GM18526 (cell line): ENCODE results near the gene AKAP13.

Experiments
- POLR2A ChIP-seq: IDR thresholded peaks from 3 replicates; pipeline ENCODE4 v1.6.1; 2011; ENCODE audit not compliant: insufficient read length; ENCODE audit errors: extremely low read depth

The AKAP13 gene, protein sequence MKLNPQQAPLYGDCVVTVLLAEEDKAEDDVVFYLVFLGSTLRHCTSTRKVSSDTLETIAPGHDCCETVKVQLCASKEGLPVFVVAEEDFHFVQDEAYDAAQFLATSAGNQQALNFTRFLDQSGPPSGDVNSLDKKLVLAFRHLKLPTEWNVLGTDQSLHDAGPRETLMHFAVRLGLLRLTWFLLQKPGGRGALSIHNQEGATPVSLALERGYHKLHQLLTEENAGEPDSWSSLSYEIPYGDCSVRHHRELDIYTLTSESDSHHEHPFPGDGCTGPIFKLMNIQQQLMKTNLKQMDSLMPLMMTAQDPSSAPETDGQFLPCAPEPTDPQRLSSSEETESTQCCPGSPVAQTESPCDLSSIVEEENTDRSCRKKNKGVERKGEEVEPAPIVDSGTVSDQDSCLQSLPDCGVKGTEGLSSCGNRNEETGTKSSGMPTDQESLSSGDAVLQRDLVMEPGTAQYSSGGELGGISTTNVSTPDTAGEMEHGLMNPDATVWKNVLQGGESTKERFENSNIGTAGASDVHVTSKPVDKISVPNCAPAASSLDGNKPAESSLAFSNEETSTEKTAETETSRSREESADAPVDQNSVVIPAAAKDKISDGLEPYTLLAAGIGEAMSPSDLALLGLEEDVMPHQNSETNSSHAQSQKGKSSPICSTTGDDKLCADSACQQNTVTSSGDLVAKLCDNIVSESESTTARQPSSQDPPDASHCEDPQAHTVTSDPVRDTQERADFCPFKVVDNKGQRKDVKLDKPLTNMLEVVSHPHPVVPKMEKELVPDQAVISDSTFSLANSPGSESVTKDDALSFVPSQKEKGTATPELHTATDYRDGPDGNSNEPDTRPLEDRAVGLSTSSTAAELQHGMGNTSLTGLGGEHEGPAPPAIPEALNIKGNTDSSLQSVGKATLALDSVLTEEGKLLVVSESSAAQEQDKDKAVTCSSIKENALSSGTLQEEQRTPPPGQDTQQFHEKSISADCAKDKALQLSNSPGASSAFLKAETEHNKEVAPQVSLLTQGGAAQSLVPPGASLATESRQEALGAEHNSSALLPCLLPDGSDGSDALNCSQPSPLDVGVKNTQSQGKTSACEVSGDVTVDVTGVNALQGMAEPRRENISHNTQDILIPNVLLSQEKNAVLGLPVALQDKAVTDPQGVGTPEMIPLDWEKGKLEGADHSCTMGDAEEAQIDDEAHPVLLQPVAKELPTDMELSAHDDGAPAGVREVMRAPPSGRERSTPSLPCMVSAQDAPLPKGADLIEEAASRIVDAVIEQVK (N-terminal part only)

DNA sequence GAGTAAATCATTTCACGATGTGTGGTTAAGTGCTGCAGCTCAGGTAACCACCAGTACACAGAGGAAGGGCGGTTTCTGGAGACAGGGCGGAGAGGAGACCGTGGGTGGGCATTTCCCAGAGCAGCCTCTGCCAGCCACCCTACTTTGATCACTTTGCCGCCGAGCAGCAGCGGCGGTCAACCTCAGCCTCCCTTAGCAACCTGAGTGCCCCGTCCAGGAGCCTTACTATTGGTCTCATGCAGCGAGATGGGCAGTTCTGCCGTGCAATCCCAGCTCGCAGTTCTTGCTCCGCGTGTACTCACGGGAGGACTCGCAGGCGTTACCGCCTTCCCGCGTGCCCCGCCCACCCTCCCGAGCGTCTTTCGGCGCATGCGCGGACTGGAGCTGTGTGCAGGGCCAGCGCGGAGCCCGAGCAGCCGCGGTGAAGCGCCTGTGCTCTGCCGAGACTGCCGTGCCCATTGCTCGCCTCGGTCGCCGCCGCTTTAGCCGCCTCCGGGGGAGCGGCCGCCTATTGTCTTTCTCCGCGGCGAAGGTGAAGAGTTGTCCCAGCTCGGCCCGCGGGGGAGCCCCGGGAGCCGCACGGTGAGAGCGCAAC lies at the start of gene AKAP13:
AKAP13 (plus strand) TSS at position 387 of the 595 bp plus-strand sequence. CDS start 105,118 bp downstream, outside the sequence.
- TF ChIP-seq POLR2A, result peak; percentile 78

DNA sequence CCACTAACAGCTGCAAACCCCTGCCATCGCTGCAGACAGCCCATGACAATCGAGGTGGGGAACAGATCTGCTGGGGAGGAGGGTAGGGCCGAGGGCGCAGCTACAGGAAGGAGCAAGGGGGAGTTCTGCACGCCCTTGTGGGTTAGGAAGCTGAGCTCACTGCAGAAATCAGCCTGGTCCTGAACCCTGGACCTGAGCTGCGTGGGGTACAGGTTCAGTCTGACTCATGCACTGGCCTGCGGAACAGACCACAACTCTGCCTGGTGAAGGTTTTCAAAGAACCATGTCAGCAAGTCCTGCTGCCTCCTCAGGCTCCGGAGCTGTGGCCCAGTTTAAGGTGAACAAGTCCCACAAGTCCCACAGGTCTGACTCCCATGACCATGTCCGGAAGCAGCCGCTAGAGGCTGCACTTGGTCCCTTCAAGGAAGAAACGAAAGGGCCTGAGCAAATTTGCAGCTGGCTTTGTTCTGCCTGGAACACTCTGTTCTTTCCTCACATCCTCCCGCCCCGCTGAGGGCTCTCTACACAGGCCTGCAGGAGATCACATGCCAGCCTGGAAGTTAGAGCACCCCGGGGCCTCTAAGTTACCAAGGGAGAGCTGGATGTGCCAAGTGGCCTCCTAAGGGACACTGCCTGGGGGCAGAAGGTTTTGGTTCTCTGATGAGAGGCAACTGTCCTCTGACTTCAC lies 49.4 kb upstream of the AKAP13 start:
- TF ChIP-seq POLR2A, result peak; percentile 8

DNA sequence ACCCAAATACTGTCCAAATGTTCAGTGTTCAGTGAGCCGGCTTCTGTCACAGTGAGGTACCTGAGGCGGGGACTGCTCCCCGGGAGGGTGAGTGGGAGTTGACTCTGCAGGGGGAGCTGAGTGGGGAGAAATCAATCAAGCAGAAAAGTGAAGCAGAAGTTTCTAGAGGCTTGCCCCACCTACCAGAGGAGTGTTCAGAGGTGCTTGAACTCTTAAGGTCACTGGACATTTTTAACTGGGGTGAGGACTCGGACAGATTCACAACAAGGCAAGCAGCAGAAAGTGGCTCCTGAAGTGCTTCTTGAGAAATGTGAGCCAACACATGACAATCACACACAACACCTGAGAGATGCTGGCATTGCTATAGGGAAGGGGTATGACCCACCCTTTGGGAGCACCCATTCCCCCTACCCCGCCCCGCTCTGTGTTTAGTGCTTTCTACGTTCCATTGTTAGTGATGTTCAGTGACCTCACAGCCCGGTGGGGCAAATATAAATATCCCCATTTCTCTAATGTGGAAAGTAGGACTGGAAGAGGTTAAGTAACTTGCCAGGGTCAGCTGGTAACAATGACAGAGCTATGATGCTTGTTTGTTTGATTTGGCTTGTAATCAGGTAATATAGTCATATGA lies 48.6 kb upstream of the AKAP13 start:
- TF ChIP-seq POLR2A, result no peak

DNA sequence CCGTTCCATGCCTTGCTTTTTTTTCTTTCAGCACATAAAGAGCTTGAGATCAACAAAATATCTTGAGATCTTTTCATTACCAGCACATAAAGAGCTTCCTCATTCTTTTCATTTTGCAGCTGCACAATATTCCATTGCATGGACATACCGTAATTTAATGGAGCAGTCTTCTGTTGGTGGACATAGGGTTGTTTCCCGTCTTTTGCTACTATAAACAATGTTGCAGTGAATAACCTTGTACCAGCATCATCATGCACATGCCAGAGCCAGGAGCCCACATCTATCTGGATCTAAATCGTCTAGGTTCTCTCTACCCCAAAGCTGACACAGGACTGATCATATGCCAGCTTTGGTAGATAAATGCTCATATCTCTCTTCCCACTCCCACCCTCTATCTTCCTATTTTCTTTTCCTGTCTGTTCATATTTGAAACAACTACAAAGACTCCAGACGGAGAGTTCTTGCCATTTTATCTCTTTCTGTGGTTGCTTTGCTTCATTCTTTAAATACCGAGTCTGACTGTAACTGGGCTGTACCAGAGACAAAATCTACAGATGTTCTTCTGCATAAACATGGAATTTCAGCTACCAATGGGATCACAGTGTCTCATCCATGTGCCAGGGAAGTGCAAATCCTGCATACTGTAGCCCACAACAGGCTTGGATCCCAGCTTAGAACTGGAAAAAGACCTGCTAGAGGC lies 47.1 kb upstream of the AKAP13 start:
- no peak for TF ChIP-seq POLR2A

DNA sequence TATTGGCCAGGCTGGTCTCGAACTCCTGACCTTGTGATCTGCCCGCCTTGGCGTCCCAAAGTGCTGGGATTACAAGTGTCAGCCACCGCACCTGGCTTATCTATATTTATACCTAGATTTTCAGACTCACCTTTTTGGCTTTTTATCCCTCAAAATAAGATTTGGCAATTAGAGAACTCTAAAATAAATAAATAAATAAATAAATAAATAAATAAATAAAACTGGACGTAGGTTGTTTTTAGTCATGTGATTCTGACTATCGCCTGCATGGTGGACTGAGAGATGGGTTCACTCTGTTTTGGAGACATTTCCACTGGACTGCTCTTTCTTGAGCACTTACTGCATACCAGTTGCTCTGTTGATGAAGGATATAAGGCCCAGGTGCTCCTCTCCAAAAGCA lies 46.2 kb upstream of the AKAP13 start:
- TF ChIP-seq POLR2A, result no peak

DNA sequence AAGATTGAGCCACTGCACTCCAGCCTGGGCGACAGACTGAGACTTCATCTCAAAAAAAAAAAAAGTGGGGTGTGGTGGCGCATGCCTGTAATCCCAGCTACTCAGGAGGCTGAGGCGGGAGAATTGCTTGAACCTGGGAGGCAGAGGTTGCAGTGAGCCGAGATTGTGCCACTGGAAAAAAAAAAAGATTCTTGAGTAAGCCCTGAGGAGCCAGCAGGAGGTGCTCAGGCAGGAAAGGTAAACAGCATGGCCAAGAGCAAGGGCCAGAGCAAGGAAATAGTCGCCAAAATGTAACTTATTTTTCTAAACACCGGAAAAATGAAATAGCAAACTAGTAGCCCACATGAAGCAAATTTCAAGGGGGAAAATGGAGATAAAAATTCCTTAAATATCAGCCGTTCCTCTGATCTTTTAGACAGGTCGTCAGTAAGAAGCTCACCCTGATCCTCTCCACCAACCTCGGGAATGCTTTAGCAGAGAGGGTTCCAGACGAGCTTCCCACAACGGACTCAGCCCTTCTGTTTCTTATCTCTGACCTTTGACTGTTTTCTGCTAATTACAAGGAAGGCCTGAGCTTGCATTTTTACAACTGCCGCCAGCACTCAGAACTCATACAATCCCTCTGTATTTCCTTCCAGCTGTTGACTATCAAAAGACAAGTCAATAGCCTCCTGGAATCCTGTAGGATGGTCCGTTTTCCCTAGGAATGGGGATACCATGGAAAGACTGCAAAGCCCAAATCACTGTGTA lies 45.0 kb upstream of the AKAP13 start:
- no peak for TF ChIP-seq POLR2A

DNA sequence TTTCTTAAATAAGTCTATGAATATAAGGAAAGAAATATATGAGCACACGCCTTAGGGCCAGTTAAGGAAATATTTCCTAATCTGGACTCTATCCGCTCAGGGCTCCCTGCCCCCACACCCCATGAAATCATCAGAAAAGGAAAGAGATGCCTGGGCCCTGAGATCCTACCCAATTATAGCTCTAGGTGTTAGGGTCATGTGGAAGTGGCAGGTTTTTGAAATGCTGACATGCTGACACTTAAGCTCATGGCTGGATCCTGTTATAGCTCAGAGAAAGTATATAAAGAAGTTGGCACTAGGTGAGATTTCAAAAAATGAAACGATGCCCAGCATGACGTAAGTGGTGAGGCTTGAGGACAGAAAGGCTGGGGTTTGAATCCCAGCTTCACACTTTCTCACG lies 43.5 kb upstream of the AKAP13 start:
- no peak for TF ChIP-seq POLR2A

DNA sequence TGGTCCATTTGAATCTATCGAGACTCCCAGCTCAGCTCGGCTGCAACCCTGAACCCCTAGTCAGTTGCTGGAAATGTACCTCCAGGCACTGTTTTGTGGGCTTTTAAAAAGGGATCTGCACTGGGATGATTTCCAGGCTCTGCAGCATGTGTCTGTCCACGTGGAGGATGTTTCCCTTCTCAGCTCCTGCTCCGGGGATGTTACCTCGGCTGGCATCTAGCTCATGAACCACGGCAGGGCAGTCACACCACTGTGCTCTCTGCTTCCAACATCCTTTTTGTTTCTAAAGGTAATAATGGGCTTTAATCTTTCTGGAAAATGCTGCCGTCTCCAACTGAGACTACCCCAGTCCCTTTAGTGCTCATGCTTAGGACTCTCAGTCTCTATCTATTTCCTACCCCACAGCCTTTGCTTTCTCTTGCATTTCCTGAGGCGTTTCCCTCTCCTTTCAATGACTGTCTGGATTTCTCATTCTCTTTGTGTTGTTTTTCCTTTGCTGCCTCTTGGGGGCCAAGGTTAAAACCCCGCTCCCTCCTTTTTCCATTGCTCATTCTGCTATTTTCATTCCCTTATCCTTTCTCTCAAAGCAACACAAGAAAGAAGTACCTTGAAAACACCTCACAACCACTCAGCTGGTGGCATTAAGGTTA lies 42.9 kb upstream of the AKAP13 start:
- no peak for TF ChIP-seq POLR2A

DNA sequence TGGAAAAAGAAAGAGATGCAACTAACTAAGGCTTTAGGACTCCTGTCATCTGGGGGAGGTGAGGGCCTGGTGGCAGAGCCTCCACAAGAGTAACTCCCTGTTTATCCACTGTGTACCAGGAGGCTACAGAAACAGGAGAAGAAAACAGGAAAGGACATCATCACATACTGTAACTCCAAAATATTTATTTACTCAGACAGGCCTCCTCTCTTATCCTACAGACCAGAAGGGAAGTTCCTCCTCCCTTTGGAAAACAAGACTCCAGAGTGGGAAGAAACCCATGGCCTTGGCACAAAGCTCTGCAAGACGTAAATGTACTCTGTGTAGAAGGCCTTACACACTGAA lies 40.1 kb upstream of the AKAP13 start:
- no peak for TF ChIP-seq POLR2A

DNA sequence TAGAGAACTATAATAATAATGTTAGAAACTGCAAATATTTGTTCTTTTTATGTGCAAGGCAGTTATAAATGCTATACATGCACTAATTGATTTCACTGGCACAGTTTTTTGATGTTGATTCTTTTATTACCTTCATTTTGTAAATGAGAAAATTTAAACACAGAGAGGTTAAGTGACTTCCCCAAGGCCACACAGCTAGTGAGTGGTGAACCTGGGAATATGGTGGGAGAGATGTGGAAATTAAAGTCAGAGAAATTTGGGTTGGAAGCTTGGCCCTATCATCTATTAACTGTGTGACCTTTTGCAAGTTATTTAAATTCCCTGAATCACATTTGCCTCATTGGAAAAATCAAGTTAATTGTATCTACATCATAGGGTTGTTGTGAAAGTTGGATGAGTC lies 39.6 kb upstream of the AKAP13 start:
- no peak for TF ChIP-seq POLR2A

DNA sequence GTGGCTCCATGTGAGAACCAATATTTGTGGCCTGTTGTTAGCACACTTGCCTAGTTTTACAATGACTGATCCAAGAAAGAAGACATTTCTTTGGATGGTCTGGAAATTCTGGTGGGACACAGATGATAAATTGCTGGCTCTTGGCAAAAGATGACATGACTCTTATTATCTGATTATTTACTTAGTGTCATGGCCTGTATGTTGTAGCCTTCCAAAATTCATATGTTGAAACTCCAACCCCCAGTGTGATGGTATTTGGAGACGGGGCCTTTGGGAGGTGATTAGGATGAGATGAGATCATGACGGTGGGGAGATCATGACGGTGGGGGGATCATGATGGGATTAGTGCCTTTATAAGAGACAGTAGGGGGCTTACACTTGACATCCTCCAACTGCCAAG lies 30.0 kb upstream of the AKAP13 start:
- no peak for TF ChIP-seq POLR2A

DNA sequence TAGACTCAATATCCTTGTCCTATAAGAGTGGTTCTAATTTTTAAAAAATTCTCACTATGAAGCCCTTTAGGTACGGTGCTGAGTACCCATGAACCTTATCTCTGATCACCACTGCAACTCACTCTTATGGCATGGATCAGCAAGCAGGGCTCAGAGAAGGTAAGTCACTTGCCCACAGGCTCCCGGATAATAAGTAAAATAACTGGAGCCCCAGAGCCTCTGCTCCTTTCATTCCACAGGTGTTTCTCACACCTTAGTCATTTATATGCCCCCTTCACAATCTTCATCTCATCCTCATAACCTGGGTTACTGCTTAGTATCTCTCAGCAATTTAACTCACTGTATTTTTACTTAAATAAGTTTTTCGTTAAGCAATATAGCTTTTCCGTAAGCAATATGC lies 28.4 kb upstream of the AKAP13 start:
- TF ChIP-seq POLR2A, result no peak
